Frontal cortex (tissue), 4 donors: ENCODE results near the gene PI4KB. TPM values are rescaled to one million over a fixed set of nuclear protein-coding genes. Genes with fewer than 3 reads are reported as not detected.
A peak's percentile ranks its signal among the peaks of the same experiment; 100 is the strongest.

Source experiments
- DNase-seq, 2 donors: peaks; one replicate each; pipeline ENCODE4 v3.0.0; 2012; ENCODE audit warnings: low spot score in 2 of 2
- FAIRE-seq: peaks from 2 replicates; lab custom pipeline; 2012; peaks lifted over from hg19 to GRCh38; lab: Jason Lieb, UNC
- total RNA-seq: library from RNA; depleted of rRNA; stranded (reverse); fragments of >200 nt; gene quantifications from one replicate; pipeline ENCODE4 v1.2.3, GENCODE V29; 2014
- donor health status: control.
- donor health status: control.
- donor health status: control.

Gene PI4KB
- total RNA-seq, 1 donor from 2014 or later: 28.5 TPM

DNA sequence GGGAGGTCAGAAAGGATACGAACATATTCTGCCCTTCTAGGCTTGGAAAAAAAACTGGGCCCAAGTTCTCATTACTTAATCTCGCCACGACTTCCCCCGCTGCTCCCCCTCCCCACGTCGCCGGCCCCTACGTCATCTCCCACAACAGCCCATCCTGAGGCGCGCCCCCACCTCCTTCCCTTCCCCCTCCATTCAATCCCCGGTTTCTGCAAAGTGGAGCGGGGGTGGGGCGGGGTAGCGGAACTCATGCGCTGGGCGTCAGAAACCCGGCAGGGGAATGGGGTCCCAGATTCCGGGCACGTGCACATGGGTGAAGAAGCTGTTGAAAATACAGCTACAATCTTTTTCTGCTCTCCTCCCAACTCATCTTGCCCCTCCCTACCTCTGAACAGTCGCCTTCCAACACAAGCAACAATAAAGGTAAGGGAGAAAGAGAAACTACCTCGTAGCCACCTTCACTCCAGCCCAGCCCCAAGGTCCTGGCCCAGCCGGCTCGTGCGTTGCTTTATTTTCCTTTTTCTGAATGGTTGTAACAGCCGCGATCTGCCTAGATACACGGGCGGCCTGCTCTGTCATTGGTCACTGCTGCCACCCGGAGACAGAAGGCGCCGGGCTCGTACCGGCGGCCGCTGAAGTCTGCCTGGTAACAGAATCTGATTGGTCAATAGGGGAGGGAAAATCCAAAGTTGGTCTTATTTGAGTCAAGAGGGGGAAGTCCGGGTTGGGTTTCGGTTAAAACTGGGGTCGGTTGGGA lies 19.7 kb upstream of the PI4KB start, which contains the start of gene RFX5:
Gene RFX5 (minus strand): TSS at position 484 of the 754 bp plus-strand sequence. CDS start 932 bp downstream, outside the sequence.
- peak; percentile 86 for FAIRE-seq
- peak; percentile 65 to 88 for DNase-seq

DNA sequence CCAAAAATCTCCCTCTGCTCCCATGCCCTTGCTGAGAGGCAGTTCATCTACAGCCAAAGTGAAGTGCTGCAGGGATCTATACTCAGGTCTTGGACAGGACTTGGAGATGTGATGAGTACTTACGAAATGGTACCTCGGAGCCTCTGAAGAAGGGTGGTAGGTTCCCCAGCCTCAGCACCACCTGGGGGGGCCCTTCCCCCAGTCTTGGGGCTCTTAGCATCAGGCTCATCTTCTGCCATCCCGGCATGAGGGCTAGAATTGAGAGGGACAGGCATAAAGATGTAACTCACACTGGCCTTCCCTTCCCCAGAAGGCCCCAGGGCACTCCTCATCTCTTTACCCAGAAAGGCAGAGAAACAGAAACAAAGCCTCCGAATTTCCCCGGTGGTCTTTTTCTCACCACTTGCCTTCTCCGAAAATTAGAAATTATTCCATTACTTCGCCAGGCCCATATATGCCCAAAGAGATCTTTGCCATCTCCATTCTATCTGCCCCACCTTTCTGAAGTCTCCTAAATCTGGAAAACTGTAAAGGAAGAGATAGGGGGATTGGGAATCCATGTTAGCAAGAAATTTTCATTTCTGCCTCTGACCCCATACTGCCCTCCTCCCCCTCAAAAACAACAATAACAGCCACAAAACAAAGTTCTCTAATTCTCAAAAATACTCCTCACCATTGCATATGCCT lies 19.0 kb upstream of the PI4KB start:
- no peak for FAIRE-seq
- no peak for DNase-seq

DNA sequence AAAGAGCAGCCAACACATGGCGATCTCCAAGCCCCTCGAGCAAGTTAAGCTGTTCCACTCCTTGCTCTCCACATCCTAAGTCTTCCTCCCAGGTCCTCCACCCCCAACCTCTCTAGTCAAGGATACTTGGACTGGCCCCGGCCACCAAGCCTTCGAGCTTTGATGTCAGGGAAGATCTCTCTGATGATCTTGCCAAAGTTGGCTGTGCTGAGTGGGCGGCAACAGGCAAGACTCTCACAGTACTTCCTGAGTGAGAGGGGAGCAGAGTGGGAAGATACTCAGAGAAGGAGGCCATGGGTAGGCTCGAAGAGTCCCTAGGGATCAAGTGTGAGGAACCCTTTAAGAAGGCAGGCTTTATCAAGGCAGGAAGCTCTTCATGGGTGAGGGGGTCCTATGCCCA lies 17.1 kb upstream of the PI4KB start:
- DNase-seq (no peak), FAIRE-seq (no peak)

DNA sequence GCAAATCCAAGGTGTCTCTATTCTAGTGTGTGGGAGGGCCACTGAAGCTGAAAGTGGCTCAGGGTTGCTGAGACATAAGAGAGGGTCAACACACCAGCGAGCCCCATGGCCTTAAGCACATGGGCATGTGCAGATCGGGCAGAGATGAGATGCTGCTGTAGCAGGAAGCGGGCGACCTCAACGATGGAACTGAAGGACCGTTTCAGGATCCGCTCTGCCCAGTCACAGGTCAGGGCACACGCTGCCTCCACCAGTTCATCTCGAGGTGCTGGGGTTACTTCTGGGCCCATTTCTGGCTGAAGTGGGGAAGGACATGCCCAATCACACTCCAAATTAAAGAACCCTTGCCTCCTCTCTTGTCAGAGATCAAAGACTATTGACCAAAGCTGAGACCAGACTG lies 16.4 kb upstream of the PI4KB start:
- DNase-seq: no peak
- no peak for FAIRE-seq

DNA sequence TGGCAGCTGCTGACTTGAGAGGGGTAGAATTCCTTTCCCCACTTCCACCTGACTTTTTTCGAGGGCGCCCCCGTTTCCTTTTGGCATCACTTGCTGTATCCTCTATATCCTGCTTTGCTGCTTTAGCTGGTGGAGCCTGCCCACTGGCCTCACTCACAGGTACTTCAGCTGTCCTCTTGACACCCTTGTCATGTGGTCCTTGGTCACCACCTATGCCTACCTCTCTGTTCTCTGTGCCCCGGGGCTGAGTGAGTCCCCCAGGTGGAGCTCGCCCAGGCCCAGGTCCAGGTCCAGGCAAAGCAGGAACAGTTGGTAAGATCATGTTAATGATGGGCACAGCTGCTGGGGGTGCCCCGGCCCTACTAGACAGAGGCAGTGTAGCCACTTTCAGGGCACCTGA lies 15.4 kb upstream of the PI4KB start:
- no peak for FAIRE-seq
- no peak for DNase-seq

DNA sequence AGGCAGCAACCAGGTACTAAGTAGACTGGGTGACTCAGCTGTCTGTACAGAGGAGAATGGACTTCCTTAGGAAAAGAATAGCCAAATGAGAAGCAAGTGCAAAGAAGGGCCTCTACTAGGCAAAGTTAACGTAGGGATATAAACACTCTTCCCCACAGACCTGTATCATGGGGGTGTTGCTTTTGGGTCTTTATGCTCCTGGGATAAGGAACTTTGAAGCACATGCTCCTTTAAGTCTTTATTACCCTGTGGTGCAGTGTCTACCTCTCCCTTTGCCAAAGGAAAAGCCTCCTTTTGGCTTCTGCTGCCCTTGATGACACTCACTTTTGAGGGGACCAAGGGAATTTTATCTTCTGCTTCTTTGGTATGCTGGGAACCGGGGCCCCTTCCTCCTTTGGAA lies 14.8 kb upstream of the PI4KB start:
- DNase-seq (no peak), FAIRE-seq (no peak)

DNA sequence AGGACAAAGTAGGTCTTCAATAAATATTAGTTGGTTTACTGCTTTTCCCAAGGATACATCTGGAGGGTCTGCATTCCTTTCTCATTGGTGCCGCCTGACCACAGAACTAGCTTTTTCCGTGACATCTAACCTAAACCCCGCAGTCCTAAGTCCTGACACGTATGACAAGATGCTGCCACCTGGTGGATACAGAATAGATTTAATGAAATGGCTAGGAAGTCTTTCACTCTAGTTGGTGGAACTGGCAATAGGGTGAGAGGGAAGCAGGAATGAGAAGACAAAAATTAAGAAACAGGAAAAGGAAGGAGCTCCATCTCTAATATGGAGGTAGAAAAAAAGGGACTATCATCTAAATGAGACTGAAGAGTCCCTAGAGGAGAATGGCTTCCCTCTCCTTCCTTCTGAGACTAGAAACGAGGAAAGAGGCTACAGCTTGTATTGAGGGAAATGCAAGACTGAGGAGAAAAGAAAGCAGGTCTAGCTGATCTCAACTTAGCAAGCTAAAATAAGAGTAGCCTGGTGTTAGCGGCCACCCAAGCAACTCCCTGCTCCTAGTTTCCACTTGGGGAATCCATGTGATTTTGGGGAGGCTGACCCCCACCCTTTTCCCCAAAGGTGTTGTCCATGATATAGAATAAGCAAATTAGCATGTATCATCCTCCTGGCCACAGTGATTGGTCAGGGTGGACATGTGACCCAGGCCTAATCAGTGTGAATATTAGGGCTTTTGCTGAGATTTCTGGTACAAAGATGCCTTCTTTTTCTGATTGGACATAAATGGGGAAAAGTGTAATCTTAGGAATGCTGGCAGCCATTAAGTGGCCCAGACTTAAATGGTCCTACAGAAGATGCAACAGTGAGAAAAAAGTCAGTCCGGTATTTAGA lies 13.9 kb upstream of the PI4KB start:
- peak; percentile 41 to 54 for DNase-seq
- FAIRE-seq: no peak

DNA sequence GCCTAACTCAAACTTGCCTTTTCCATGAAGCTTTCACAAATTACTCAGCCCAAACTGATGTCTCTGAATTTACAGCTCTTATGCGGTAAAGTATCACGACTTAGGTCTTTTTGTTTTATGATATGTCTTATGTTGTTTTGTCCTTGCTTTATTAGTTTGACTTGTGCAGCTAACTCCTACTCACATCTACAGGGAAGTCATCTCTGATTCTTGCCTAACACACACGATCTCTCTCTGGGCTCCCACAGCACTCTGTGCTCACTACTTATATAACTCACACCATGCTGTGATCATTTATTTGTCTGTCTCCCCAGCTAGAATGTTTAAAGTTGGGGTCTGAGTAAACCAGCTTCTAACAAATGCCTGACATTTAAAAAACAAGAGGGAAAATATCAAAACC lies 9.3 kb upstream of the PI4KB start:
- DNase-seq (no peak), FAIRE-seq (no peak)

DNA sequence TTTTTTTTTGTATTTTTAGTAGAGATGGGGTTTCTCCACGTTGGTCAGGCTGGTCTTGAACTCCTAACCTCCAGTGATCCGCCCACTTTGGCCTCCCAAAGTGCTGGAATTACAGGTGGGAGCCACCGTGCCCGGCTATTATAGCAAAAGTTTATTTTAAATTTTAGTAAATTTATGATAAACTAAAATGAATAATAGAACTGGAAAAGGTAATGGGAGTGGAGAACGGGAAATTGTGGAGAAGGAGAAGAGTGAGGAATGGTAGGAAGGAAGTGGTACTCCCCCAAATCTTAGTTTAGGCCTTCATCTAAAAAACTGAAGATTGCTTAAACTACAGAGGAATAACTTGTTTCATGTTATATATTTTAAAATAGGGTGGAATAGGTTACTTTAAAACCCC lies 7.6 kb upstream of the PI4KB start:
- FAIRE-seq (no peak), DNase-seq (no peak)

DNA sequence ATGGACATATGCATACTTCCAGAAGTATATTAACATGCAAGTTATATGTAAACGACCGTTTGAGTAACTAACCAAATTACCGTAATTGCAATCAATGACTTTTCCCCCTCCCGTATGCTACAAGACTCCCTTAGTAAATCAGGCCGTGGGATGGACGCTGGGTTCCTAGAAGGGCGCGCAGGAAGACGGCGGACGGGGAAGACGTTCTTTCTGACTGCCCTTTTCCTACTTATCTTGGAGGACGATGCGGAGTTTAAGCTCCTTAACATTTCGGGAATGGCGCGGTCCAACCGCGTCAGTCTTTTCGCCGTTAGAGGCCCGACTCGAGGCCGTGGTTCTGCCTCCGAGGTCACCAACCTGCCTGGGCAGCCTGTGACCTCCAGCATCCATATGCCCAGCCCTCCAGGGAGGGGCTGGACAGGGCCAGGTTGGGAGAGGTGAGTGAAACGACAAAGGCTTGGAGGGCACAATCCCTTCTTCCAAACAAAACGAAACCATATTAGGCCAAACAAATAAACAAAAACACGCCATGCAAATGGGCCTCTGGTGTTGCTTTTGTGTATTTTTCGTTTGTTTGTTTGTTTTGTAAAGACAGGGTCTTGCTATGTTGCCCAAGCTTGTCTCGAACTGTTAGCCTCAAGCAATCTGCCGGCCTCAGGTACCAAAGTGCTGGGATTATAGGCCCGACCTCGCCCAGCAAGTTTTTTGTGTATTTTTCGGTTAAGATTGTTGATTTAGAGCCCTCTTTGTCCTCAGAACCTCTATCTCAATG lies 873 bp upstream of the PI4KB start:
- FAIRE-seq (no peak), DNase-seq (no peak)

DNA sequence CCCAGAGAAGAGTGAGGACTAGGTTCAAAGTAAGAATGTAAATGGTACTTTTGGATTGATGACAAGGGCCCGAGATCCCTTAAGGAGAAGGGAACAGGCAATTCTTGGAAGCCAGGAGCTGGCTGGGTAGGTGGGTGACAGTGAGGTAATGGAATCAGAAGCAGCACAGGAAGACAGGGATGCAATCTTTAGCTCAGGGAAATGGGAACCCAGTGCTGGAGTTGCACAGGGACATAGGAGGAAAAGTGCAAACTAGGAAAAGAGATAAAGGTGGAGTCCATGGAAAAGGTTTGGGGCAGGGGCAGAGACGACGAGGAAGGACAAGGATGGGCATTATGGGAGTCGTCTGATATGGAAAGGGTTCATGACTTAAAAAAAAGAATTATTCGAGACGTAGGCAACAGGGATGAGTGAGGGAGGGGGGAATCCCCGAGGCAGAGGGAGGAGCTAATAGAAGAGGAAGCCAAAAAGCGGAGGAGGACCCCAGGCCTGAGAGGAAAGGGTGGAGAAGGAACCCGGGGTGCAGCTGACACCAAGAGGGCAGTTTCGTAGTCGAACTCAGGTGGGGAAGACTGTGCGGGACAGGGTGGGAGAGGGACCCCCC lies 495 bp downstream of the PI4KB start:
- FAIRE-seq: no peak
- DNase-seq: peak; percentile 57 to 65

DNA sequence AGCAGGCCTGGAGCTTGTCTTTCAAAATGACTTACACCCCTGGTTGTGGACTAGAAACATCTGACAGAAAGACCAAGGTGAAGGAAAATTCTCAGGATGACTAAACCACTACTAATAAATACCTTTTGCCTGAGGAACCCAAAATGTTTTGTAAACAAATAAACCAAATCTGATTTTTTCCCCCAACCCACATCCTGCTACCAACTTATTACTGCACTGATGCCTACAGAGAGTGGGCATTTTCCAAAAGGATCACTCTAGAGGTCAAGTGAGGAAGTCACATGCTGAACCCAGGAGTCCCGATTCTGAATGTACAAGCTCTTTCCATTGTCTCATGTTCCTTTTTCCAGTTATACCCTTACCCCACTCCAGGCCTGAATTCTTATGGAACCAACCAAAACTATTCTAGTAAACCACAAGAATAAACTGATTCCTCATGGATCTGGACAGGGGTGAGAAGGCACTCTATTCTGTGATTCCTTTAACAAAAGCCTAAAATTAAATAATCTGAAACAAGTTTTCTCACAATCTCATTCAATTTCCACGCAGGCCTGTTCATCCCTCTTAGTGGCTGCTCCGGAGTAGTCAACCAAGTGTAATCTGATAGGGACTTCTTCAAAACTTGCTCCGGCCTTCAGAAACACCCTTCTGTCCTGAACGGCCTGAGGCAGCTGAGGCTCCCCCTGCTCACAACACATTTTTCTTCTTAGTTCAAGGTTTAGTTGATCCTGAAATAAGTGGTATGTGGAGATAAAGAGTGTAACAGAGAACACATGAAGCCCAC lies 1.4 kb downstream of the PI4KB start:
- no peak for FAIRE-seq

DNA sequence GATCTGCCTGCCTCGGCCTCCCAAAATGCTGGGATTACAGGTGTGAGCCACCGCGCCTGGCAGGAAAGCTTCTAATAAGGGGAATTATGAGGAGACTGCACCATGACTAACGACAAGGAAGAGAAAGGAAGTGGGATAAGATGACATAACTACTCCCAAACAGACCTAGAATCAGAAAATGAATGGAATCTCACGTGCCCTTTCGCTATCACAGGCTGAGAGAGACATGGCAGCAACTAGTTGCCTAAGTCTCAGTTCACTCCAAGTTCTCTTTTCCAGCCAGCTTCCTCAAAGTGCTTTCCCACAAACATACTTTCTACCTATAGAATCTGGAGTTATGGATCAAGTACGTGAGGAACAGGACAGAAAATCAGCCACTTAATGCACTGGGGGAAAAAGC lies 2.0 kb downstream of the PI4KB start:
- FAIRE-seq (no peak), DNase-seq (no peak)

More for the DNA sequence above, 1.4 kb downstream of the PI4KB start:
- DNase-seq: no peak

DNA sequence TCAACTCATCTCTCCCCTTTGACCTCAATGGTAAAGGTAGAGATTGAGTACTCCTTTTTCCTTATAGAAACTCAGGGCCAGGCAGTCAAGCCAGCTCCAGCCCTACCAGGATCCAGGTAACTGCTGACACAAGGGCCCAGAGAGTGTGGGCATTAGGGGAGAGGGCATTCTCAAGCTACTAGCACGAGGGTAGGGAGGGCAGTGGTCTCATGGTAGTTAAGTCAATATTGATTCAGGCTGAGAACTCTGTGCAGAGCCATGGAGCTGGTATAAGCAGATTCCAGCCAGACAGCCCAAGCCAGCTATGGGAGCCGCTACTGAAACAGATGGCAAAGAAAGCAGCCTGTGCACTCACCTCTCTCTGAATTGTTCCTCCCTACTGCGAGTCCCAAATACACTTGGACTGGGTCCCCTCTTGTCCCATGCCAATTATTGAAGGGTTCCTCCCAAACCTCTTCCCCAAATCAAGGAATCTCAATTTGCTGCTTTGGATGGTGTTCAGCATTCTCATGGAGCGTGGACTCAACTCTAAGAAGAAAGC lies 2.8 kb downstream of the PI4KB start:
- FAIRE-seq: no peak
- DNase-seq: no peak

DNA sequence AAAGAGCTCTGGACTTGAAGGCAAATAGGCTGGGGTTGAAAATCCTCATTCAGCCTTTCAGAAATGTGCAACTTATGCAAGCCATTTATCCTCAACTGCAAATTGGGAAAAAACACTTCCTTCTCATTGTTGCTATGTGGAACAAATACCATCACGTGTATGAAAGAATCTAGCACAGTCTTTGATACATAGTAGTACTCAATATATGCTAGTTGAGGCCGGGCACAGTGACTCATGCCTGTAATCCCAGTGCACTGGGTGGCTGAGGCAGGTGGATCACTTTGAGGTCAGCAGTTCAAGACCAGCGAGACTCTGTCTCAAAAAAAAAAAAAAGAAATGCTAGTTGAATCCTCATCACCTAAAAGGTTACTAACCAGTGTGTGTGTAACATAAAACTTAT lies 8.2 kb downstream of the PI4KB start:
- DNase-seq: no peak
- FAIRE-seq: no peak

DNA sequence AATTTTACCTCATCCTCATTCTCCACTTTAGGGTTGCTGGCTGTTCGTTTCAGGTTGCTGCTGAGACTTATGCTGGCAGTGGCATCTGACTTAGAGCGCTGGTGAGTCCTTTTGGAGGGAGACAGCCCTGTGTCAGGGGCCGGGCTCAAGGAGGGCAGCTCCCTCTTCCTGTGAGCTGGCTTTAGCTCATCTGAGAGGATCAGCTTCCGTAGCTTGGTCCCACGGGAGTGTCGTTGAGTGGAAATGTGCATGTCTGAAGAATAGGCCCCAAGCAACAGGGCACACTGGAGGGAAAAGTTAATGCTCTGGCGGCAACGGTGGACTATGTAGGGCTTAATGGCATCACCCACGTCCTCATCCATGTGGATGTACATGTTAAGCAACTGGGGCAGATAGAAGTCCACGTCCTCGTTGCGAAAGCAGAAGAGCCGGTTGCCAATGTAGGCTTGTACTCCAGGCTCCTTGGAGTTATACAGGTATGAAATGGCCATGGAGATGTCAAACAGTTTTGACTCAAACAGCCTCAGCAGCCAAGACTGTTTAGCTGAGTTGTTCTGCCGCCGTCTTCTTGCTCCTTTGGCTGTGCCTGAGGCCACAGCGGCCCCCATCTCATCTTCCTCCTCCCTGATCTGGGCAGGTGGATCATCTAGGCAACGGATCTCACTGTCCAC lies 11.5 kb downstream of the PI4KB start:
- DNase-seq (no peak), FAIRE-seq (no peak)

DNA sequence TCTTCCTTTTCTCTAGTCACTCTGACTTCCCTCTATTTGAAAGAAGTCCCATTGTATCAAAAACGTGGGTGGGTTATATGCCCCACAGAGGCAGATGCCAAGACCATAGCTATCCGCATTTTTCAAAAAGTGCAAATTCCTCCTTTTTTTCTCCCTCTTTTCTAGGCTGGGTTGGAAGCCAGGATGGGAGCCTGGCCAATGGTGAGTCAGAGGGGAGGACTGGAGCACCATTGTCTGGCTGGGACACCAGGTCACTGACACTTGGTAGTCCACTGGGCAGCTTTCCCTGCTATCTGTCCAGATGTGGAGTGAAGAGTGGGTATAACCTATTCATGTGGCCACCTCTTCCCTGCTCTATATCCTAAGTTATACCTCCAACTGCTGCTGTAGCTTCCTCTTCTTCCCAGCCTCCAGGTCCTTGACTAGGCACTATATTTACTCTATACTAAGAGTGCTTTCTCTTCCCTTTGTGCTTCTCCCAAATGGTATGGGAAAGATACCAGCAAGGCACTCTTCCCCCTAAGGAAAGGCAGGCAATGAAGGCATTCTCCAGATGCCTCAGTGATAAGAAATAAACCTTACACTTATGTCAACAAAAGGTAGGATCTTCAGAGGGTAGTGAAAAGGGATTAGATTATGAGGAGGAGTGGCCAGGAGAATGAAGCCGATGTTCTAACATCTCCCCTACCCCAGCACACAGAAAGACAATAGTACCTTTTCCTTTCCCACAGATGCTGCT lies 12.9 kb downstream of the PI4KB start:
- DNase-seq (peak; percentile 66 to 73), FAIRE-seq (no peak)
